H1 (cell line): ENCODE measurements around the gene CACNB2. TPM values are rescaled to one million over a fixed set of nuclear protein-coding genes. Genes with fewer than 3 reads are reported as not detected.

ENCODE experiments used
- CTCF ChIA-PET: fragments of 300-600 bp; sonication (Branson Sonifier 250); formaldehyde crosslinking; loops from one replicate; lab custom pipeline; 2021; ENCODE audit not compliant: partially characterized antibody; lab: Charles Lee
- POLR2A ChIA-PET: fragments of 300-600 bp; sonication (Branson Sonifier 250); formaldehyde crosslinking; loops from one replicate; lab custom pipeline; 2021; ENCODE audit warnings: inconsistent platforms; ENCODE audit not compliant: partially characterized antibody; lab: Charles Lee
- DNase-seq, 2 experiments: peaks; one replicate each; pipeline versions ENCODE4 v3.0.0 to v3.0.0-alpha.2; 2010 to 2022; ENCODE audit warnings: low spot score in 2 of 2, low read depth in 1 of 2, mixed read lengths in 1 of 2
- FAIRE-seq: peaks from 2 replicates; lab custom pipeline; 2011; peaks lifted over from hg19 to GRCh38; lab: Jason Lieb, UNC
- H2AFZ ChIP-seq: 2 replicates; pipeline ENCODE4 v1.8.1; 2012; ENCODE audit warnings: low read length, inconsistent platforms
- H2AK5ac ChIP-seq: 2 replicates; pipeline ENCODE4 v1.6.1; 2013; ENCODE audit warnings: low read depth, low read length
- H2BK120ac ChIP-seq: replicated peaks from 2 replicates; pipeline ENCODE3; 2013; ENCODE audit warnings: low read depth, low read length, inconsistent platforms
- H2BK12ac ChIP-seq: 2 replicates; pipeline ENCODE4 v1.6.1; 2013; ENCODE audit warnings: low read depth, low read length
- H2BK15ac ChIP-seq: 2 replicates; pipeline ENCODE4 v1.6.1; 2013; ENCODE audit warnings: low read length
- H2BK20ac ChIP-seq: 2 replicates; pipeline ENCODE4 v1.6.1; 2013; ENCODE audit warnings: low read length
- H2BK5ac ChIP-seq: 2 replicates; pipeline ENCODE4 v1.6.1; 2013; ENCODE audit warnings: low read depth, low read length
- H3K14ac ChIP-seq: 2 replicates; pipeline ENCODE4 v1.6.1; 2013; ENCODE audit warnings: inconsistent platforms; ENCODE audit not compliant: insufficient read length
- H3K18ac ChIP-seq: 2 replicates; pipeline ENCODE4 v1.6.1; 2013; ENCODE audit warnings: low read length; ENCODE audit errors: extremely low read depth
- H3K23ac ChIP-seq: 2 replicates; pipeline ENCODE4 v1.6.1; 2013; ENCODE audit warnings: inconsistent platforms; ENCODE audit not compliant: insufficient read length
- H3K23me2 ChIP-seq: 2 replicates; pipeline ENCODE4 v1.6.1; 2013; ENCODE audit warnings: low read depth, low read length
- H3K27ac ChIP-seq: 2 replicates; pipeline ENCODE4 v1.6.1; 2011; ENCODE audit warnings: low read depth, low read length, inconsistent platforms
- H3K27me3 ChIP-seq, 4 experiments: replicated peaks in 1 of 4; 1 replicate in 1 of 4; 2 replicates in 3 of 4; pipeline versions ENCODE4 v1.6.1 to v1.8.1; 2011 to 2013; ENCODE audit warnings: low read length in 3 of 4, mild to moderate bottlenecking in 3 of 4, inconsistent platforms in 2 of 4, mixed read lengths in 2 of 4, moderate library complexity in 1 of 4; ENCODE audit not compliant: control insufficient read depth in 3 of 4, insufficient read depth in 3 of 4; ENCODE audit errors: extremely low read depth in 1 of 4
- H3K36me3 ChIP-seq, 4 experiments: 2 replicates each; pipeline versions ENCODE4 v1.6.1 to v1.8.1; 2011 to 2013; ENCODE audit warnings: mild to moderate bottlenecking in 4 of 4, low read length in 3 of 4, moderate library complexity in 2 of 4, control low read depth in 1 of 4, inconsistent platforms in 1 of 4; ENCODE audit not compliant: insufficient read depth in 4 of 4, control insufficient read depth in 2 of 4
- H3K4ac ChIP-seq: replicated peaks from 2 replicates; pipeline ENCODE3; 2013; ENCODE audit warnings: low read length, low read depth, mixed read lengths, inconsistent platforms; ENCODE audit not compliant: insufficient read length
- H3K4me1 ChIP-seq, 4 experiments: replicated peaks in 1 of 4; 1 replicate in 1 of 4; 2 replicates in 3 of 4; pipeline versions ENCODE4 v1.6.1 to v1.8.1; 2011 to 2013; ENCODE audit warnings: low read length in 3 of 4, inconsistent platforms in 2 of 4, mixed read lengths in 1 of 4; ENCODE audit not compliant: insufficient read depth in 4 of 4, control insufficient read depth in 3 of 4
- H3K4me2 ChIP-seq, 2 experiments: 2 replicates each; pipeline versions ENCODE4 v1.6.1 to v1.8.1; 2011 to 2013; ENCODE audit warnings: low read depth in 2 of 2, low read length in 2 of 2, control low read depth in 1 of 2, inconsistent platforms in 1 of 2, mild to moderate bottlenecking in 1 of 2; ENCODE audit not compliant: insufficient read depth in 1 of 2
- H3K4me3 ChIP-seq, 4 experiments: fragments of 200-600, 300-600 bp in 1 of 4; sonication (generic), shearing (Covaris generic), sonication (Bioruptor Twin) in 1 of 4; 2 replicates each; pipeline versions ENCODE4 v1.5.1 to v1.8.1; 2011 to 2016; ENCODE audit warnings: low read length in 4 of 4, low read depth in 3 of 4, control low read depth in 2 of 4, inconsistent platforms in 2 of 4, mild to moderate bottlenecking in 2 of 4, mixed read lengths in 1 of 4, moderate library complexity in 1 of 4; ENCODE audit not compliant: insufficient read depth in 2 of 4; ENCODE audit errors: extremely low read depth in 1 of 4
- H3K56ac ChIP-seq: replicated peaks from 2 replicates; pipeline ENCODE3; 2013; ENCODE audit warnings: low read depth, mild to moderate bottlenecking, mixed read lengths, low read length, inconsistent platforms; ENCODE audit not compliant: insufficient read length
- H3K79me1 ChIP-seq: 2 replicates; pipeline ENCODE4 v1.6.1; 2013; ENCODE audit warnings: low read depth, low read length, control low read depth
- H3K79me2 ChIP-seq, 2 experiments: 2 replicates each; pipeline versions ENCODE4 v1.6.1 to v1.8.1; 2012 to 2013; ENCODE audit warnings: low read length in 2 of 2, mild to moderate bottlenecking in 2 of 2, inconsistent platforms in 1 of 2; ENCODE audit not compliant: insufficient read depth in 2 of 2, control insufficient read depth in 1 of 2
- H3K9ac ChIP-seq, 4 experiments: replicated peaks in 1 of 4; 1 replicate in 1 of 4; 2 replicates in 3 of 4; pipeline versions ENCODE4 v1.6.1 to v1.8.1; 2011 to 2013; ENCODE audit warnings: low read depth in 3 of 4, low read length in 3 of 4, control low read depth in 2 of 4, mild to moderate bottlenecking in 2 of 4, moderate library complexity in 2 of 4, inconsistent platforms in 1 of 4; ENCODE audit errors: extremely low read depth in 1 of 4
- H3K9me3 ChIP-seq, 2 experiments: 2 replicates each; pipeline versions ENCODE4 v1.6.1 to v1.8.1; 2012 to 2013; ENCODE audit warnings: mild to moderate bottlenecking in 2 of 2, moderate library complexity in 2 of 2, control low read depth in 1 of 2, inconsistent platforms in 1 of 2, low read depth in 1 of 2, low read length in 1 of 2, mixed read lengths in 1 of 2; ENCODE audit not compliant: insufficient read depth in 2 of 2
- H4K20me1 ChIP-seq, 2 experiments: replicated peaks in 1 of 2; 2 replicates each; pipeline versions ENCODE3 to v1.8.1; 2011 to 2013; ENCODE audit warnings: inconsistent platforms in 2 of 2, low read length in 2 of 2, mild to moderate bottlenecking in 1 of 2; ENCODE audit not compliant: insufficient read depth in 2 of 2, control insufficient read depth in 1 of 2
- H4K5ac ChIP-seq: 2 replicates; pipeline ENCODE4 v1.6.1; 2013; ENCODE audit warnings: low read length, low read depth, mixed read lengths, inconsistent platforms; ENCODE audit not compliant: insufficient read length
- H4K8ac ChIP-seq: 2 replicates; pipeline ENCODE4 v1.8.0; 2013; ENCODE audit warnings: mild to moderate bottlenecking, moderate library complexity, low read length, inconsistent platforms; ENCODE audit not compliant: insufficient read depth; ENCODE audit errors: extremely low read depth
- H4K91ac ChIP-seq: replicated peaks from 2 replicates; pipeline ENCODE3; 2013; ENCODE audit warnings: low read length, mixed read lengths, inconsistent platforms; ENCODE audit not compliant: insufficient read length
- BACH1 ChIP-seq: IDR thresholded peaks from 2 replicates; pipeline ENCODE4 v1.6.1; 2012; ENCODE audit warnings: low read length, improper control_type of control experiment
- CTBP2 ChIP-seq: IDR thresholded peaks from 2 replicates; pipeline ENCODE4 v1.7.0; 2011; ENCODE audit warnings: borderline replicate concordance, mild to moderate bottlenecking, moderate library complexity, mixed read lengths, low read length; ENCODE audit not compliant: insufficient read depth, insufficient read length
- KDM5A ChIP-seq: fragments of 200-600 bp; IDR thresholded peaks from 2 replicates; pipeline ENCODE4 v1.7.1; 2012; ENCODE audit warnings: mild to moderate bottlenecking, low read length, inconsistent platforms, mixed read lengths
- RFX5 ChIP-seq: IDR thresholded peaks from 2 replicates; pipeline ENCODE4 v1.6.1; 2011; ENCODE audit warnings: low read depth, low read length, improper control_type of control experiment, borderline replicate concordance
- SAP30 ChIP-seq: fragments of 300-600 bp; sonication (generic); IDR thresholded peaks from 2 replicates; pipeline ENCODE4 v1.7.1; 2012; ENCODE audit warnings: low read length, moderate library complexity, mild to moderate bottlenecking, inconsistent platforms; ENCODE audit not compliant: insufficient read depth, insufficient replicate concordance
- SIRT6 ChIP-seq: IDR thresholded peaks from one replicate; pipeline ENCODE4 v1.7.1; 2012; ENCODE audit warnings: low read length, inconsistent platforms
- TAF7 ChIP-seq: optimal IDR thresholded peaks from 2 replicates; pipeline ENCODE3; 2011; ENCODE audit warnings: low read depth, mild to moderate bottlenecking, inconsistent platforms, low read length, moderate library complexity, borderline replicate concordance
- TBP ChIP-seq: IDR thresholded peaks from 2 replicates; pipeline ENCODE4 v1.6.1; 2011; ENCODE audit warnings: low read depth, low read length, improper control_type of control experiment
- ZNF274 ChIP-seq: IDR thresholded peaks from 2 replicates; pipeline ENCODE4 v1.7.0; 2012; ENCODE audit warnings: low read length, borderline replicate concordance; ENCODE audit errors: extremely low read depth
- WGBS, 2 experiments: shearing (Covaris generic) in 1 of 2; methylation state at CpG; one replicate each; pipeline versions ENCODE4 v1.1.6 to v1.1.7; 2013 to 2015; ENCODE audit warnings: low lambda C conversion rate in 2 of 2, mixed read lengths in 2 of 2, inconsistent platforms in 1 of 2, low coverage in 1 of 2, missing lambda C conversion rate in 1 of 2; ENCODE audit not compliant: insufficient replicate concordance in 2 of 2, insufficient coverage in 1 of 2, insufficient read length in 1 of 2; ENCODE audit errors: extremely low coverage in 1 of 2, missing lambda C conversion rate in 1 of 2; 5-methylcytosine and 5-hydroxymethylcytosine counted together
- polyA plus RNA-seq, 7 experiments: library from polyadenylated mRNA; depleted of rRNA in 3 of 7; stranded (reverse) in 5 of 7; unstranded in 2 of 7; fragments of >200 nt in 5 of 7; fragments of 200-250 nt in 2 of 7; gene quantifications; 1 replicate in 5 of 7; 2 replicates in 1 of 7; 4 replicates in 1 of 7; pipeline versions ENCODE4 v1.2.1 to v1.2.3, GENCODE V29; 2011 to 2013; ENCODE audit warnings: missing spikeins in 2 of 7, mixed read lengths in 2 of 7
- total RNA-seq: library from RNA; stranded (reverse); fragmentation: NEBNext Ultra II Directional; extraction: Animal tissue kit (Norgen Biotek cat#: 25700); gene quantifications from 2 replicates; pipeline ENCODE4 v1.2.1, GENCODE V29; 2021

CACNB2 gene
- total and polyA plus RNA-seq, 2 of the 8 experiments (the other 6 are each of a cell fraction or from before 2014, with no cell fraction given), result 2.4 to 3.2 TPM

DNA sequence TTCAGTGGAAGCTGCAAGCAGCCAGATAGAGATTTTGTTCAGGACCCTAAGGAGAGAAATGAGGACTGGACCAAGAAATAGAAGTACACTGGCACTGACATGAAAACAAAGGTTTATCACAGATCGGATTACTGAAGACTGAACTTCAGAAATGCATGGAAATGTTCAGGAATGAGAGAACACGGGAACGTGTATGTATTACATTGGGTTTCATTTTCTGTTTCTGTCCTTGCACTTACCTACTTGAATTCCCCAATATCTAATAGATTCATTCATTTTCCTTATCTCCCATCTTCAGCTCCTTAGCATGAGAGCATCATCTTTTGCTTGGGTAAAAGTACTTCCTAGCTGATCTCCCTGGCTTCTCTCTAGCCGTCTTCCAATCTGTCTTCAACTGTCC, 114.5 kb downstream of the CACNB2 start:
- Histone ChIP-seq H3K4me3 (no peak overlapping the region), H3K14ac (no peak overlapping the region), H3K27me3 (no peaks in the 10 kb centered on the region), H3K4me1 (no peaks in the 10 kb centered on the region), H3K56ac (no peak overlapping the region), H2AK5ac (no peak overlapping the region), H4K8ac (no peak overlapping the region), H4K5ac (no peak overlapping the region), H3K4me2 (no peak overlapping the region), H2BK15ac (no peak overlapping the region), H3K79me1 (no peaks in the 10 kb centered on the region), H3K36me3 (no peaks in the 10 kb centered on the region), H3K23me2 (no peaks in the 10 kb centered on the region), H2BK12ac (no peak overlapping the region), H3K27ac (no peak overlapping the region), H2BK5ac (no peak overlapping the region), H3K79me2 (no peaks in the 10 kb centered on the region), H3K23ac (no peak overlapping the region), H4K20me1 (no peaks in the 10 kb centered on the region), H4K91ac (no peak overlapping the region), H3K4ac (no peak overlapping the region), H3K18ac (no peak overlapping the region), H2AFZ (no peak overlapping the region), H3K9me3 (no peaks in the 10 kb centered on the region), H3K9ac (no peak overlapping the region), H2BK20ac (no peak overlapping the region), H2BK120ac (no peak overlapping the region)
- DNase-seq (no peak), FAIRE-seq (no peak)
- POLR2A ChIA-PET, result no interaction called here
- WGBS, 2 experiments, result 87% methylated on average over 4 of the region's 4 CpGs; no CpG with 5 or more reads in 1 of the 2 experiments
- TF ChIP-seq RFX5, result no peak
- no peak for TF ChIP-seq SIRT6
- no peak for TF ChIP-seq CTBP2
- no peak for TF ChIP-seq SAP30
- TF ChIP-seq TAF7, result no peak
- TF ChIP-seq BACH1, result no peak
- no peak for TF ChIP-seq ZNF274
- TF ChIP-seq TBP, result no peak
- no peak for TF ChIP-seq KDM5A
- CTCF ChIA-PET, result interaction anchor here (1.2 to 1.5 kb wide), 3 partner anchors 15 to 22 kb away, joined by 3 to 4 read pairs (median 3); no protein-coding TSS in a partner anchor
